ENCODE results near the gene SMPDL3A.
A peak's percentile ranks its signal among the peaks of the same experiment; 100 is the strongest.

SMPDL3A gene

DNA sequence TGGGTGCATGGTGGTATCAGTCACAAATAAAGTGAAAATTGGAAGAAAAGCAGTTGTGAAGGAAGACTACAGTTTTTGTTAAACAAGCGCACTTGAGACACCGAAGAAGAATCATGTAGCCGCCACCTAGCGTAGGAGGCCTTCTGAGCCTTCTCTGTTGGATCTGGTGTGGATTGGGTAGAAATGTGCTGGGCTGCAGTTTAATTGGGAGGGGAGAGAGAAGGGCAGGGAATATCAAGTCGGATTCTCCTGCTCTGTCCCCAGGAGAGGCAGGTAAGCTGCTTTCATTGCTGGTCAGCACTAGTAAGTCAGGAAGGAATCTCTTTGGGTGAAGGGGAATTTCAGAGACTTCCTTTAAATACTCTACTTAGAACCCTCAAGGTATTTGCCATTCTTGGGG, 10.8 kb upstream of the SMPDL3A start:
- DNase-seq, result no peak

GRCh38 chr6:122778985-122779661, 9.9 kb upstream of the SMPDL3A start:
- DNase-seq, result no peak

GRCh38 chr6:122779667-122780066, 9.4 kb upstream of the SMPDL3A start, which contains the start of gene FABP7:
FABP7 (plus strand) TSS chr6:122779716; CDS start chr6:122779795, 79 bp downstream.
- no peak for DNase-seq

DNA sequence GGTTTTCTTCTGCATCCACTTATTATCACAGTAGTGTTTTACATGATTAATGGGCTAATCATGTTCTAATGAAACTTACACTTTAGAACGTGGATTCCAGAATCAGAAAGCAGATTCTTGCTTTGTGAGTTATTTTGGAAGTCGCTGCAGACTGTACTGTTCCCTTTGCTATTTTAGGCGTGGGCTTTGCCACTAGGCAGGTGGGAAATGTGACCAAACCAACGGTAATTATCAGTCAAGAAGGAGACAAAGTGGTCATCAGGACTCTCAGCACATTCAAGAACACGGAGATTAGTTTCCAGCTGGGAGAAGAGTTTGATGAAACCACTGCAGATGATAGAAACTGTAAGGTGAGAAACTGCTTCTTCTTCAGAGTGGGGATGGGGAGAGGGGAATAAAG, 8.9 kb upstream of the SMPDL3A start:
- no peak for DNase-seq

DNA sequence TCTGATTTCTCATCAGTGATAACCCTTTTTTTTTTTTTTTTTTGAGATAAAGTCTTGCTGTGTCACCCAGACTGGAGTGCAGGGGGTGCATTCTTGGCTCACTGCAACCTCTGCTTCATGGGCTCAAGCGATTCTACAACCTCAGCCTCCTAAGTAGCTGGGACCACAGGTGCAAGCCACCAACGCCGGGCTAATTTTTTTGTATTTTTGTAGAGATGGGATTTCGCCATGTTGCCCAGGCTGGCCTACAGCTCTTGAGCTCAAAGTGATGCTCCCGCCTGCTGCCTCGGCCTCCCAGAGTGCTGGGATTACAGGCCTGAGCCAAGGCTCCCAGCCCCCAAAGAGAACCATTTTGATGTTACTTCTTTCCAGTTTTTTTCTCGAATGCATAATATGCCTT, 7.3 kb upstream of the SMPDL3A start:
- DNase-seq, result no peak

DNA sequence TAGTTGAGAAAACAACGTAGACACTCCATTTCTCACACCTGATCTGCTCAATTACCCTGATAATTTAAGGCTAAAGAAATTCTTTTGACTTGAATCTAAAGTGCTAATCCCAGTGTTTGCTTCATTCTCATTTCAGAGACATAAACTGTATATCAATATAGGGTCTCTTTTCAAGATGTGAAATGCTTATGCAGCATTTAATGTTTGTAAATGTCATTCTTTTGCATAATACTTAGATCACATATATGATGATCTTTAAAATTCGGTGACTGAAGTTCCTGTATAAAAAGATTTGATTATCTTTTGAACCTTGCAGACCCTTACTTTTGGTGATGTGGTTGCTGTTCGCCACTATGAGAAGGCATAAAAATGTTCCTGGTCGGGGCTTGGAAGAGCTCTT, 5.7 kb upstream of the SMPDL3A start:
- no peak for DNase-seq

GRCh38 chr6:122785891-122786290, 3.2 kb upstream of the SMPDL3A start:
- DNase-seq, result no peak

GRCh38 chr6:122787721-122788120, 1.3 kb upstream of the SMPDL3A start:
- no peak for DNase-seq

GRCh38 chr6:122788208-122788607, 850 bp upstream of the SMPDL3A start:
- no peak for DNase-seq

DNA sequence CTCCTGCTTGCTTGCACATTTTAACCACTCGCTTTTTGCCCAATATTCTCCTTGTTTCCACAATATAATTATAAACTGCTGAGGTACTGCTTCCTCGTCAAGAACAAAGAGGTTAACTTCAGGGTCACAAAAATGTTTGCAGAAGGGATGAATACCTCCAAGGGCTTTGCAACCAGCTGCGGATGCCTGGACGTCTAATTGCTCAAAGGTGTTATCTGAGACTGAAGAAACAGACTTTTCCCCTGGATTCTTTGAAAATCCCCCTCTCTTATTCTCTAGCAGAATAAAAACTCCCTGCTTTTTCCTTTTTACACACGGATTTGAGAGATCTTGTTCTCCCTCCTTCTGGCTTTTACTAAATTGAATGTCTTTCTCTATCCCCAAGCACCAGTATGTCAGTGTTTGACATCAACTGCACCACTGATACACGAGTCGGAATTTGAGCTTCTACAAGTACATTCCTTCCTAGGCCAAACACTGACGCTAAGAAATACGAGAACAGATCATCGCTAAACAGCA, 336 bp upstream of the SMPDL3A start:
- no peak for DNase-seq

- no peak for DNase-seq
Observed at GRCh38 chr6:122790028-122790422, 967 bp downstream of the SMPDL3A start.

GRCh38 chr6:122790423-122791309, 1.6 kb downstream of the SMPDL3A start:
- peak; percentile 23 for DNase-seq

DNA sequence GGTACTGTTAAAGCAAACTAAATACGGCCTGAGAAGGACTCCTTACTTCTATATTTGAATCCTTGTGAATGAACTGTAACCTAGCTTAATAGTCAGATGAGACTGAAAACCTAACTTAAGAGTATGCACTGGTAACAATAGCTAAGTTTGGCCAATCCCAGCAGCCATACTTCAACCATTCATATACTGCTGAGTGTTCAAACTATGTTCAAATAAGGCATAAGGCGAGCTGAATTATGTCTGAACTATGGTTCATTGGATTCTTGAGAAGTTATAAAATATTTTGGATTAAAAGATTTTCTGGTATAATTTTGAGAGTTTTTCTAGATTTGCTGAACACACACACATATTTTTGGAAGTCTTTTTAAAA, 2.2 kb downstream of the SMPDL3A start:
- DNase-seq, result no peak

DNA sequence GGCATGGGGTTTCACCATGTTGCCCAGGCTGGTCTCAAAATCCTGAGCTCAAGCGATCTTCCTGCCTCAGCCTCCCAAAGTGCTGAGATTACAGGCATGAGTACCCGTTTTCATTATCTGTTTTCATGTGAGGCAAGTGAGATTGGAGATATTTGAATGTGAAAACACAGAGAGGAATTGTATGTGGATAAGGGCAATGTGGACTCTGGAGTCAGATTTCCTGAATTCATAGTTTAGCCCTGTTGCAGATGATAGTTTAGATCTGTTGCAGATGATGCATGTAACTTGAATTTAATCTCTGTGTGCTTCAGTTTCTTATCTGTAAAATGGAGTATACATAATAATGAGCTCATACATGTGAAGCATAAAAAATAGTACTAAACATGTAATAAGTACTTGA, 3.7 kb downstream of the SMPDL3A start:
- no peak for DNase-seq

DNA sequence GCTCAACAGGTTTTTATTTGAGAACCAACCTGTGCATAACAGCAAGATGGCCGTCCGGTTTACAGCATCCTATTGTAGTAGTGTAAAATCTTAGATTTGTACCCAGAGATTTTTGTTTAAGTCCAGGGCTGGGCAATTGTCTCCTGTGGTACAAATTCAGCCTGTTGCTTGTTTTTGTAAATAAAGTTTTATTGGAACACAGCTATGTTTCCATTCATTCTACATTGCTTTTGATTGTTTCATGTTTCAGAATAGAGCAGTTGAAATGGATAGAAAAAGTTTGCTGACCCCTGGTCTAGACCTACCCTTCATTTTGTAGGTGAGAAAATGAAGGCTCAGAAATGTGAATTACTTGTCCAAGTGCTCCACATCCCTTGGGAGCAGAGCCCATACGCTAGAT, 8.5 kb downstream of the SMPDL3A start:
- no peak for DNase-seq

- DNase-seq, result no peak
Observed at GRCh38 chr6:122798099-122798641, 9.1 kb downstream of the SMPDL3A start.

- DNase-seq, result no peak
Observed at GRCh38 chr6:122799140-122799745, 10.2 kb downstream of the SMPDL3A start.

GRCh38 chr6:122799916-122800686, 11.0 kb downstream of the SMPDL3A start:
- DNase-seq, result no peak

GRCh38 chr6:122800906-122801305, 11.8 kb downstream of the SMPDL3A start:
- DNase-seq, result no peak

DNA sequence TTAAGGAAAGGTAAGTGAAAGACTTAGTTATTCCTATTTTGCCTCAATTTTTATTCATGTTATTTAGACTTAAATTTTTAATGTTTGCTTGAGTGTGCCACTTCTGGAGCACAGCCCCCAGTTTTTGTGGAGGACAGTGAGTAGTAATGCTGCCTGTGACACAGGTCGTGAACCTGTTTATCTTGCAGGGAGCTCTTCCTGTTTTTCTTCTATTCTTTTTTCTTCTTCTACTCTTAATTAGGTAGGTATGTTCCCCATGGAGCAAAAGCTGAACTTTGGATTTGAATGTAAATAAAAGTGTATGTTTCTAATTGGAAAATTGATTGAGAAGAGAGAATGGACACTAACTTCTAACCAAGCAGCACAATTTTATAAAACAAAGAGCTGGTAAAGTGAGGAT, 12.3 kb downstream of the SMPDL3A start:
- no peak for DNase-seq

GRCh38 chr6:122803171-122803661, 14.2 kb downstream of the SMPDL3A start:
- no peak for DNase-seq

DNA sequence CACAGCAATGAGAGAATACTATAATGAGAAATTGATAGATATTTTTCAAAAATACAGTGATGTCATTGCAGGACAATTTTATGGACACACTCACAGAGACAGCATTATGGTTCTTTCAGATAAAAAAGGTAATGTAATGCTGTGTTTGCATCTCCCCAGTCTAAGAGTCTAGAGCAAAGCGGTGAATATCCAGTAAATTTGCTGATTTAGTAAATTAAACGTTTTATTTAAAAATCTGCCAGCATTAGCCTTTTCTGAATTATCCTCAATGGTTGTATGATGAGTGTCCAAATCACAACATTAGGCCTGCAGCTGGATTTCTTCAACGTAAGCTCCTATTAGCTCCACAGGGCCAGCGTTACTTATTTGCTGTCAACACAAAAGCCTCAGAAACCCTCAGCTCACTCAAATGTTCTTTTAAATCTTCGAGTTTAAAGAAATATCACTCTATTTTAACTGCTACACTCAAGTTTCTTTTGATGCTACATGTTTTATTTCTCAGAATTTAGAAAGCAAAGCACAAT, 16.0 kb downstream of the SMPDL3A start:
- no peak for DNase-seq
